KMS-11 (cell line): ENCODE data around the gene ACP6.

ENCODE experiments used
- H2AFZ ChIP-seq: fragments of 200-600 bp; sonication (generic); 2 replicates; pipeline ENCODE4 v1.6.1; 2016; ENCODE audit warnings: antibody characterized with exemption, mixed run types, low read depth
- H3K27ac ChIP-seq: fragments of 200-600 bp; sonication (generic); 2 replicates; pipeline ENCODE4 v1.6.1; 2016; ENCODE audit warnings: mild to moderate bottlenecking, mixed run types
- H3K27me3 ChIP-seq: fragments of 200-600 bp; sonication (generic); 2 replicates; pipeline ENCODE4 v1.6.1; 2017; ENCODE audit warnings: mild to moderate bottlenecking, low read depth, mixed run types, moderate library complexity; ENCODE audit not compliant: insufficient read depth
- H3K36me3 ChIP-seq: fragments of 200-600 bp; sonication (generic); 2 replicates; pipeline ENCODE4 v1.6.1; 2017; ENCODE audit warnings: mild to moderate bottlenecking, mixed run types; ENCODE audit not compliant: insufficient read depth
- H3K4me1 ChIP-seq: fragments of 200-600 bp; sonication (generic); 2 replicates; pipeline ENCODE4 v1.6.1; 2016; ENCODE audit warnings: mild to moderate bottlenecking, low read depth, mixed run types; ENCODE audit not compliant: poor library complexity, severe bottlenecking
- H3K4me2 ChIP-seq: fragments of 200-600 bp; sonication (generic); 2 replicates; pipeline ENCODE4 v1.7.0; 2016; ENCODE audit warnings: mild to moderate bottlenecking, mixed run types
- H3K4me3 ChIP-seq: fragments of 200-600 bp; sonication (generic); IDR thresholded peaks from 2 replicates; pipeline ENCODE4 v1.6.1; 2017; ENCODE audit warnings: low read depth, low read length, mixed read lengths; ENCODE audit not compliant: insufficient read depth
- H3K79me2 ChIP-seq: fragments of 200-600 bp; sonication (generic); 2 replicates; pipeline ENCODE4 v1.6.1; 2016; ENCODE audit warnings: low read depth, mixed run types; ENCODE audit not compliant: insufficient read depth
- H3K9ac ChIP-seq: fragments of 200-600 bp; sonication (generic); 2 replicates; pipeline ENCODE4 v1.6.1; 2016; ENCODE audit warnings: mild to moderate bottlenecking, mixed run types
- H4K20me1 ChIP-seq: fragments of 200-600 bp; sonication (generic); 2 replicates; pipeline ENCODE4 v1.6.1; 2016; ENCODE audit warnings: mild to moderate bottlenecking, mixed run types; ENCODE audit not compliant: insufficient read depth
- CTCF ChIP-seq: fragments of 200-600 bp; sonication (generic); conservative IDR thresholded peaks from 2 replicates; pipeline ENCODE4 v1.6.1; 2017; ENCODE audit warnings: low read depth, mild to moderate bottlenecking, antibody characterized with exemption, low read length, moderate library complexity, mixed read lengths

ACP6 gene

GRCh38 chr1:147717051-147717705 lies 46.9 kb upstream of the ACP6 start:
- Histone ChIP-seq H3K27ac (no peak overlapping the region), H4K20me1 (no peaks in the 10 kb centered on the region), H3K4me3 (peak overlapping the region; percentile 7), H3K79me2 (no peaks in the 10 kb centered on the region), H2AFZ (no peak overlapping the region), H3K4me1 (no peaks in the 10 kb centered on the region), H3K27me3 (no peaks in the 10 kb centered on the region), H3K4me2 (no peak overlapping the region), H3K36me3 (no peaks in the 10 kb centered on the region), H3K9ac (no peak overlapping the region)
- no peak for TF ChIP-seq CTCF

DNA sequence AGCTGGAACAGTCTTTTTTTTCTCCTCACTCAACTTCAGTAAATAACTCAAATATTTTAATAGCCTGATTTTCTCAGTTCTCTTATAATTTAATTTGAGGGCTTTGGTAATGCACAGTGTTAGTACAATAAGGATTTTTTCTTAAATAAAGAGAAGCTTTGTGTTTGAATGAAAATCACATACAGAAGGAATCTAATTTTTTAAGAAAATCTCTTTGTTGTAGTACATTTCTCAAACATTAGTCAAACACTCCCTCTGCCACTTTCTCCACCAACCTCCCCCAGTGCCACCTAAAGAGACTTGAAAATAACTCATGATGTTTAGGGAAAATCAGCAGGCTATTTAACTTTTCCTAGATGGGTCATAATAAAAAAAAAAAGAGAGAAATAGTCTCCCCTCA lies 42.3 kb upstream of the ACP6 start:
- Histone ChIP-seq H3K4me2 (no peak overlapping the region), H3K36me3 (no peaks in the 10 kb centered on the region), H3K4me3 (no peak overlapping the region), H3K9ac (no peak overlapping the region), H4K20me1 (no peaks in the 10 kb centered on the region), H3K79me2 (no peaks in the 10 kb centered on the region), H2AFZ (no peak overlapping the region), H3K27ac (no peak overlapping the region), H3K27me3 (no peaks in the 10 kb centered on the region), H3K4me1 (no peaks in the 10 kb centered on the region)
- no peak for TF ChIP-seq CTCF

DNA sequence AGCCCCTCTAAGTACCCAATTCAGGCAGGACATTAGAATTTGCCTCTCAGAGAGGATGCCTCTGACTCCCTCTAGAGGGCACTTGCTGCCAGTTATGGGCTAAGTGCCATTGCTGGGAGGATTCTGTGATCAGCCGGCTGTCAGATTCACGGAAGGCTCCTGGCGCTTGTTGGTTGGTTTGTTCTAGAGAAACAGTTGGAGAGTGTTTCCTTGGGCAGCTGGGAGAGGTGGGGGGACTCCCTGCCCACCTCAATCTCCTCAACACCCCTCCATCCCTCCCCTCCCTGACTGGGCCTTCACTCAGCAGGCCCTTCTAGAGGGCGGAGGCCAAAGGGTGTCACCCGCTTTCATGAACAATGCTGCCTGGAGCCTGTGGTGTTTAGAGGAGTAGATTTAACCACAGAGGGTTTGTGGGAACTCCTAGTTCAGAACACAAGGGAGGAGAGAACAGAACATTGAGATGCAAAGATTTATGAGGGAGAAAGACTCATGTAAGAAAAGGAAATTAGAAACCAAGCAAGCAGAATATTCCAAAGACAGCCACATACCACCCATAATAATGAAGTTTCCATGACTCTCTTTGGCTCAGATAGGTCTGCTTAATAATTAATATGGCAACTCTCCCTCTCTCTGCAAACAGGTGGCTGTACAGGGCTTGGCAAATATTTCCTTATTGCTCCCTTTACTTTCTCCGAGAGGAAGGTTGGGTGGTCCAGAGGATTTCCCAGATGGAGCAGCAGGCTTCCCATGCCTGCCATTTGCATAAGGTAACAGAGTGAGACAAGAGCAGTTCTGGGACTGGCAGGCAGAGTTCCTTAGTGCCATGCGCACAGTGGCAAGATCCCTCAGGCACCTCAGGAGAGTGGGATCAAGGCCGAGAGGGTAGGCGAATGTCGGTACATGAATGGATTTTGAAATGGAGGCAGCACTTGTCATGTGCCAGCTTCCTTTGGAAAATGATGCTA lies 30.0 kb upstream of the ACP6 start:
- H3K27ac ChIP-seq = no peak overlapping the region
- peak overlapping the region; percentile 2; the same call in 1 of the 2 replicates for H3K4me2 ChIP-seq
- peak overlapping the region; percentile 71 for H2AFZ ChIP-seq
- peak; percentile 99 for TF ChIP-seq CTCF
- H4K20me1 ChIP-seq = no peaks in the 10 kb centered on the region
- H3K9ac ChIP-seq = no peak overlapping the region
- H3K36me3 ChIP-seq = no peaks in the 10 kb centered on the region
- H3K27me3 ChIP-seq = no peaks in the 10 kb centered on the region
- H3K79me2 ChIP-seq = no peaks in the 10 kb centered on the region
- no peak overlapping the region for H3K4me3 ChIP-seq
- no peaks in the 10 kb centered on the region for H3K4me1 ChIP-seq

DNA sequence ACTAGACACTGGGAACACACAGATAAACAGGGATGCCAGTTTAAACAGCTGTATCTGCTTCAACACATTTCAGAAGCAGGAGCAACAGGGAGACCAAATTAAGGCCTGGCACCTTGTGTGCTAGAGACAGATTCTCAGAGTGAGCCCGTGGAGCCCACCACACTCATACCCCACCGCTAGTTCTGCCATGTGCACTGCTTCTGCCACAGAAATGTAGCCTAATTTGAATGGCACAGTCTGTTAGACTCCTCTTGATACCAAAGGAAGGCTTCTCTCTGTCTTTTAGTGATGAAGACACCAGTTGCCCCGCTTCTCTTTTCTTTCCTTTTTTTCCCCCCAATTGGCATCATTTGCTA lies 29.3 kb upstream of the ACP6 start:
- no peak overlapping the region for H3K27ac ChIP-seq
- no peaks in the 10 kb centered on the region for H4K20me1 ChIP-seq
- H3K4me1 ChIP-seq = no peaks in the 10 kb centered on the region
- H2AFZ ChIP-seq = peak overlapping the region; percentile 71; the same call in 1 of the 2 replicates
- 0 out of 2 replicates have a peak overlapping the region, but pooled peaks have one; percentile 2 for H3K4me2 ChIP-seq
- no peak overlapping the region for H3K9ac ChIP-seq
- no peaks in the 10 kb centered on the region for H3K79me2 ChIP-seq
- H3K4me3 ChIP-seq = no peak overlapping the region
- no peak for TF ChIP-seq CTCF
- H3K27me3 ChIP-seq = no peaks in the 10 kb centered on the region
- no peaks in the 10 kb centered on the region for H3K36me3 ChIP-seq
